Measurements from ENCODE around the gene PNMA6F.
"Not testable (repeated sequence)": the region's sequence is repeated elsewhere in the genome, so short reads cannot be mapped to it uniquely, and the experiment has no call there.

Gene PNMA6F

DNA sequence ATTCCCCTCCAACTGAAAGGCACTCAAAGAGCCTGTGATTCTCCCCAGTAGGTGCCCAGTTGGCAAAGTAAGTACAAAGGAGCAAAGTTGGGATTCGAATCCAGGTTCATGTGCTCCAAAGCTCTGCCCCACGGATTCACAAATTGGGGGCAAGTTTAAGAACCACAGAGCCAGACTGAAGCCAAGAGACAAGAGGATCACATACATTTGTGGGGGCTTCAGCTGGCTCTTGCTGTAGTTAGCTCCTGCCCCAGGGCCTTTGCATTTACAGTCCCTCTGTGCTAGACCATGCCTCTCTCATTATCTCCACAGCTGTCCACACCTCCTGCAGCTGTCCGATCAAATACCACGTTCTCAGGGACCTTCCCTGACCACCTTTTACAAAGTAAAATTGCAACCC, 18.8 kb downstream of the PNMA6F start:
- no peak for DNase-seq (ENCODE audit: low read depth in 2 of 2)

DNA sequence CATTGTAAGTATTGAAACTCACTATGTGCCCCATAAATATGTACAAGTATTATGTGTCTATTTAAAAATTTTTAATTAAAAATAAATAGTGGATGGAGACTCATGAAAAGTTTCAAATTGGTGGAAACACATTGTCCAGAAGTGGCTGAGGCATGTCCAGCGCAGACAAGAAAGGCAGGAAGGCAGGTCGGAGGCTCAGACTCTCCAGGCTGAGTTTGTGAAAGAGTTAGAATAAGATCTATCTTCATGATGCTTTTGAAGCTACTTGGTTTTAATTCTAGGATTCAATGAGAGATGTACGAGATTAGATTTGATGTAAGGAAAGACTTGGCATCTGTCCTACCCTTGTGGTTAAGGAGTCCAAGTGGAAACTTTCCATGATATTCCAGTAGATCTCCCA, 19.8 kb downstream of the PNMA6F start:
- DNase-seq (ENCODE audit: low read depth in 2 of 2) = no peak

DNA sequence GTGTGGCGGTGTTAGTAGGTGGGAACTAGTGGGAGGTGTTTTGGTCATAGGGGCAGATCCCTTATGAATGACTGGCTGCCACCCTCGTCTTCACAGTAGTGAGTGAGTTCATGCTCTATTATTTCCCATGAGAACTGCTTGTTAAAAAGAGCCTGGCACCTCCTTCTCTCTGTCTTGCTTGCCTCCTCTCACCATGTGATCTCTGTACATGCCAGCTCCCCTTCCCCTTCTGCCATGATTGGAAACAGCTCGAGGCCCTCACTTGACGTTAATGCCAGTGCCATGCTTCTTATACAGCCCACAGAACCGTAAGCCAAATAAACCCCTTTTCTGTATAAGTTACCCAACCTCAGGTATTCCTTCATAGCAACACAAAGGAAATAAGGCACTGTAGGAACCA, 21.7 kb downstream of the PNMA6F start:
- no peak for DNase-seq (ENCODE audit: low read depth in 2 of 2)

DNA sequence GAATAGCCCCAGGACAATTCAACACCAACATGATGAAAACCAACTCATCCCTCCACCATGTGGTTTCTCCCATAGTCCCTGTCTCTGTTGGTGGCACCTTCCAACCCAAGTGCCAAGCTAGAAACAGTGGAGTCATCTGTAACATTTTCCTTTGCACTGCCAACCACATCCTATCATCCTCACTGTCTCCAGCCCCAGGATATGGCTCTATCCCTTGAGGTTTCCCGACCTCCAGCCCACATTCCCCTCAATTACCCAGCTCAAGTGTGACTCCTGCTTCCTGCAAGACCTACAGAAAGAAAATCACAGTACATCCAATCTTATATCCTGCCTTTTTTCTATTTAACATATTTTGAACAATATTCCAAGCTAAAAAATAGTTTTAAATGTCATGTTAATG, 24.2 kb downstream of the PNMA6F start:
- no peak for DNase-seq (ENCODE audit: low read depth in 2 of 2)

DNA sequence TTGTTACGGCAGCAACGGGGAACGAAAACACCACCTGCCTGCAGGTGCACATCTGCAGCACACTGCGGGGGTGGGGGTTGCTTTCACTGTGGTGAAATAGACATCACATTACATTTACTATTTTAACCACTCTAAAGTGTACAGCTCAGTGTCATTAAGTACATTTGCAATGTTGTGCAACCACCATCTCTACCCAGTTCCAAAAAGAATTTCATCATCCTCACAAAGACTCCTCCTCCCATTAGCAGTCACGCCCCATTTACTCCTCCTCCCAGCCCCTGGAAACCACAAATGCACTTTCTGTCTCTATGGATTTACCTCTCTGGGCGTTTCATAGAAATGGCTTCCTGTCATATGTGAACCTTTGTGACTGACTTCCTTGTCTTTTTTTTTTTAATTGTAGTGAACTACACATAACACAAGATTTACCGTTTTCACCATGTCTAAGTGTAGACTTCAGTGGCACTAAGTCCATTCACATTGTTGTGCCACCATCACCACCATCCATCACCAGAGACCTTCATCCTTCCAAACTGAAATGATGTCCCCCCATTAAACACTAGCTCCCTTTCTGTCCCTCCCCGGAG, 28.0 kb downstream of the PNMA6F start:
- not testable (repeated sequence) for DNase-seq (ENCODE audit: low read depth in 2 of 2)

DNA sequence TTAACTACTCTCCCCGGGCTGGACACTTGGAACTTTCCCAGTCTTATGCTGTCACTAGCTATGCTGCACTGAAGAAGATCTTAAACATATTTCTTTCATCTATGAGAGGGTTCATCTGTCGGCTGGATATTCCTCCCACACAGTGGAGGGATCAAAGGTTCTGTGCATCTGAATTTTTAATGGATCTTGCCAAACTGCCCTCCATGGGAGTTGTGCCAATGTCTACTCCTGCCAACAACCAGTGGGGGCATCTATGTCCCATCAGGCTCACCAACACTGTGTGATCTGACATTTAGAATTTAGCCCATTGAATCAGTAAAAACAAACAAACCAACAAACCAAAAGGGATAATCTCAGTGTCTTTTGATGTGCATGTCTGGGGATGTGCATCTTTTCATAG, 32.8 kb downstream of the PNMA6F start:
- DNase-seq (ENCODE audit: low read depth in 2 of 2) = not testable (repeated sequence)

DNA sequence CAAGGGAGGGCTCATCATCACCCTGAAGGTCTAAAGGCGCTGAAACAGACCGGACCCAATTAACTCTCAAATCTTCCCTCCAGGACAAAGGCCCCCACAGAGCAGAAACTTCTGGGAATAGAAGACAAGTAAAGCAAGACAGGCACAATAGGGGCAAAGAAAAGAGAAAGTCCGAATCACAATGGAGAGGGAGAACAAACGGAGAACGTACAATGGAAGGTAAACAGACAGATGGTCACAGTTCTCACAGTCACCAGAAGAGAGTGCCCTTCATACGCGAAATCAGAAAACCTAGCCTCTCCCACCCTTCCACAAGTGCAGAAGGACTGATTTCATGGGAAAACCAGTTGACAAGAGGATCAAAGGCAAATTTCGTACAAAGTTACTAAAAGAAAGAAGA, 35.9 kb downstream of the PNMA6F start:
- not testable (repeated sequence) for DNase-seq (ENCODE audit: low read depth in 2 of 2)

DNA sequence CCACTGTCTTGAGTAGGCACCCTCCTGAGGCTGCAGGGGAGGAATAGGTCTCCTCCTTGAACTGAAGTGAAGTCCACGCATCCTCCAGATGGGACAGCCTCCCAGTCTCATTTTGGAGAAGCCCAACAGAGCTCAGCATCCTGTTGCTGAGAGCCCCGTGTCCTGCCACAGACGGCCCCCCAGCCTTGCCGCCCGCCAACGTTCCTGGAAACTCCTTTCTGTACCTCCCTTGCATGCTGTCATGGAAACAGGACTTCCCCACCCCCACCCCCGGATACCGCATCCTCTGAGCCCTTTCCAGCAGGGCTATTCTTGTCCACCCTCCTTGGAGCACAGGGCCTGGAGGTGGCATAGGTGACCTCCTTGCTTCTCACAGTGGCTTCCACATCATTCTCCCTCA, 37.6 kb downstream of the PNMA6F start:
- DNase-seq (ENCODE audit: low read depth in 2 of 2) = not testable (repeated sequence)

DNA sequence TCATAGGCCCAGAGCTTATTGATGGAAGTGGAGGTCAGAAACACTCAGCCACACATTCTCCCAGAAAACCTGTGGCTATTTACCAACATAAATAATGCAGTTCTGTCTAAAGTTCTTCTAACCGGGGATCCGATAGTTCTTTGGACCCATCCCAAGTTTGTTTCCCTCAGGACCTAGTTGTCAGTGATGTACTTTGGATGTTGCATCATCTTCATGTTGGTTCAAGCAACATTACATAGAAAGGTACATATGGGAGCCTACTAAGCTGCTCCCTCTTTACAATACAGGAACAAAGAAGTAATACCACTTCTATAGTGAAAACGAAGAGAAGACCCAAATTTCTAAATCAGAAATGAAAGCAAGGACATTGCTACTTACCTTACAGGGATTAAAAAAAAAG, 39.8 kb downstream of the PNMA6F start:
- not testable (repeated sequence) for DNase-seq (ENCODE audit: low read depth in 2 of 2)

DNA sequence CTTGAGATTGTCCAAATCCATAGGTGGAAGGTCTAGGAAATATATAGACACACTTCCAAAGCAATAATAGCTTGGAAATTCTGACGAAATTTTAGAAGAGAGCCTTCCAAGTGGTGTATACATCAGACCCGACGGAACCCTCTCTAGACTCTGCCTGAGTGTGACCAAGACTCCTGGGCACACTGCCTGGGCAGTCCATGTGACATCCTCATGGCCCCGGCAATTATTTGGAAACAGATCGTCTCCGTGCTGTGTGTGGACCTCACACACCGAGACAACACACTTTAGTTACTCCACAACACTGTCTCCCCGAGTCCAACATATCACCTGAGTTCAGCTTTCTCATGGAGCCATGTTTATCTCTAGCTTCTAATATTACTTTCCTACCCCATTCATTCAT, 42.3 kb downstream of the PNMA6F start:
- DNase-seq (ENCODE audit: low read depth in 2 of 2) = not testable (repeated sequence)

DNA sequence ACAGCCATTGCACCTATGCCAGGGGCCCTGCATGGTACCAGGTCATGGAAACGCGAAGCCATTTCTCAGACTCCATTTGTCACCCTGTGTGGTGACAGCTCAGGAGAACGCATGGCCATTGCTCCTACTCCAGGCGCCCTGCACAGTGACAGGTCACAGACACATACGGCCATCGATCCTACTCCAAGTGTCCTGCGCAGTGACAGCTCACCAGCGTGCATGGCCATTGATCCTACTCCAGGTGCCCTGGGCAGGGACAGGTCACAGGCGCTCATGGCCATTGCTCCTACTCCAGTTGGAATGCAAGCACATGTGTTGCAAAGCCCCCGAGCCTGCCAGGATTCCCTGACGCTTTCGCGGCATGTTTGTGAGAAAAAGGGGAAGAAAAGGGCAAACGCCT, 45.5 kb downstream of the PNMA6F start:
- not testable (repeated sequence) for DNase-seq (ENCODE audit: low read depth in 2 of 2)

DNA sequence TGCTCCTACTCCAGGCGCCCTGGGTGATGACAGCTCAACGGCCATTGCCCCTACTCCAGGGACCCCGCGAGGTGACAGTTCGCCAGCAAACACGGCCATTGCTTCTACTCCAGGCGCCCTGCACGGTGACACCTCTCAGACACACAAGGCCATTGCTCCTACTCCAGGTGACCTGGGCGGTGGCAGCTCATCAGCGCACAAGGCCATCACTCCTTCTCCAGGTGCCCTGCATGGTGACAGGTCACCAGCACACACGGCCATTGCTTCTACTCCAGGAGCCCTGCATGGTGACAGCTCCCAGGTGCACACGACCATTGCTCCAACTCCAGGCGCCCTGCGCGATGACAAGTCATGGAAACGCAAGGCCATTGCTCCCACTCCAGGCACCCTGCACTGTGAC, 46.1 kb downstream of the PNMA6F start:
- DNase-seq (ENCODE audit: low read depth in 2 of 2) = not testable (repeated sequence)

DNA sequence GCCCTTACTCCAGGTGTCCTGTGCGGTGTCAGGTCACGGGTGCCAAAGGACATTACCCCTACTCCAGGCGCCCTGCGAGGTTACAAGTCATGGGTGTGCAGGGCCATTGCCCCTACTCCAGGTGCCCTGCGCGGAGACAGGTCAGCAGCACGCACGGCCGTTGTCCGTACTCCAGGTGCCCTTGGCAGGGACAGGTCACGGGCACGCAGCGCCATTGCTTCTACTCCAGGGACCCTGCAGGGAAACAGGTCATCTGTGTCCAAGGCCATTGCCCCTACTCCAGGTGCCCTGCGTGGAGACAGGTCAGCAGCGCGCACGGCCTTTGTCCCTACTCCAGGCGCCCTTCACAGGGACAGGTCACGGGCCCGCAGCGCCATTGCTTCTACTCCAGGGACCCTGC, 49.0 kb downstream of the PNMA6F start:
- not testable (repeated sequence) for DNase-seq (ENCODE audit: low read depth in 2 of 2)

DNA sequence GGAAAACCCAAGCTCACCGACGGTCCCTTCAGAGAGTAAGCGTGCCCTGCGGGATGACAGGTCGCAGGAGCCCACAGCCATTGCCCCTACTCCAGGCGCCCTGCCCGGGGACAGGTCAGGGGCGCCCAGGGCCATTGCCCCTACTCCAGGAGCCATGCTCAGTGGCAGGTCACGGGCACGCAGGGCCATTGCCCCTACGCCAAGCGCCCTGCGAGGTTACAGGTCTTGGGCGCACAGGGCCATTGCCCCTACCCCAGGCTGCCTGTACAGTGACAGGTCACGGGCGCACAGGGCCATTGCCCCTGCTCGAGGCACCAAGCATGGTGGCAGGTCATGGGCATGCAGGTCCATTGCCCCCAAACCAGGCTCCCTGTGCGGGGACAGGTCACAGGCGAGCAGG, 49.5 kb downstream of the PNMA6F start:
- not testable (repeated sequence) for DNase-seq (ENCODE audit: low read depth in 2 of 2)
